Measurements from ENCODE around the gene COL2A1. TPM values are rescaled to one million over a fixed set of nuclear protein-coding genes. Genes with fewer than 3 reads are reported as not detected.

Gene COL2A1
- total and polyA plus RNA-seq, 9 of the 15 experiments (the other 6 are each of a cell fraction or from before 2014, with no cell fraction given), result 0.46 TPM; not detected in 8

GRCh38 chr12:47954467-47955045 lies 49.7 kb downstream of the COL2A1 start (continued):
- no peak for TF ChIP-seq GTF2B (IDR thresholded peaks at IDR 0.05; ENCODE audit: extremely low read depth, insufficient read length)
- TF ChIP-seq TAF15 (IDR thresholded peaks at IDR 0.05; ENCODE audit: low read depth, low read length), result no peak
- no peak for TF ChIP-seq CLOCK (CRISPR knock-in tag; IDR thresholded peaks at IDR 0.05; ENCODE audit: borderline replicate concordance)
- no peak for TF ChIP-seq ZNF551 (CRISPR knock-in tag; IDR thresholded peaks at IDR 0.05)
- TF ChIP-seq CREM (IDR thresholded peaks at IDR 0.05; ENCODE audit: low read depth), result no peak
- no peak for TF ChIP-seq CBX3 (IDR thresholded peaks at IDR 0.05; ENCODE audit: borderline replicate concordance in 1 of 2, low read length in 2 of 2)
- TF ChIP-seq HINFP (tag; conservative IDR thresholded peaks at IDR 0.05; ENCODE audit: low read depth), result no peak
- no peak for TF ChIP-seq BRCA1 (IDR thresholded peaks at IDR 0.05)
- TF ChIP-seq BRCA1 (CRISPR knock-in tag; IDR thresholded peaks at IDR 0.05), result no peak
- TF ChIP-seq ARID3A (IDR thresholded peaks at IDR 0.05; ENCODE audit: borderline replicate concordance, low read depth, low read length), result no peak
- TF ChIP-seq ZNF586 (CRISPR knock-in tag; conservative IDR thresholded peaks at IDR 0.05), result no peak
- no peak for TF ChIP-seq SREBF1 (IDR thresholded peaks at IDR 0.05; ENCODE audit: borderline replicate concordance, low read depth, low read length)
- no peak for TF ChIP-seq POLR3A (IDR thresholded peaks at IDR 0.05; ENCODE audit: borderline replicate concordance, extremely low read depth, insufficient read depth, insufficient read length)
- no peak for TF ChIP-seq HDAC6 (IDR thresholded peaks at IDR 0.05; ENCODE audit: low read depth, low read length)
